A673 (cell line): ENCODE data around the gene NDUFB2.

Experiments used
- CTCF ChIP-seq: fragments of 300-800, 200-600 bp; sonication (generic); conservative IDR thresholded peaks from 2 replicates; pipeline ENCODE4 v1.5.1; 2017; ENCODE audit warnings: low read depth, mild to moderate bottlenecking, antibody characterized with exemption, low read length, moderate library complexity, mixed read lengths
- EZH2 ChIP-seq: fragments of 200-600 bp; sonication (generic); IDR thresholded peaks from 2 replicates; pipeline ENCODE4 v1.6.1; 2017; ENCODE audit warnings: borderline replicate concordance, low read depth, mild to moderate bottlenecking, mixed read lengths, antibody characterized with exemption, low read length; ENCODE audit not compliant: poor library complexity, severe bottlenecking

GRCh38 chr7:140726281-140726680 is 29.8 kb downstream of the NDUFB2 start:
- peak; percentile 52 for TF ChIP-seq CTCF
- TF ChIP-seq EZH2 = no peak
